GM18505 (cell line): ENCODE data around the gene CD200.

Experiments
- ATAC-seq: cut with Tn5 transposase; IDR thresholded peaks from one replicate; pipeline ENCODE4 v1.9.1; 2021; ENCODE audit not compliant: unreplicated experiment
- POLR2A ChIP-seq: IDR thresholded peaks from 4 replicates; pipeline ENCODE4 v1.6.1; 2011; ENCODE audit warnings: borderline replicate concordance; ENCODE audit not compliant: insufficient read depth, insufficient read length; ENCODE audit errors: extremely low read depth

Gene CD200

GRCh38 chr3:112338021-112338726, 5.2 kb downstream of the CD200 start:
- no peak for ATAC-seq
- no peak for TF ChIP-seq POLR2A

DNA sequence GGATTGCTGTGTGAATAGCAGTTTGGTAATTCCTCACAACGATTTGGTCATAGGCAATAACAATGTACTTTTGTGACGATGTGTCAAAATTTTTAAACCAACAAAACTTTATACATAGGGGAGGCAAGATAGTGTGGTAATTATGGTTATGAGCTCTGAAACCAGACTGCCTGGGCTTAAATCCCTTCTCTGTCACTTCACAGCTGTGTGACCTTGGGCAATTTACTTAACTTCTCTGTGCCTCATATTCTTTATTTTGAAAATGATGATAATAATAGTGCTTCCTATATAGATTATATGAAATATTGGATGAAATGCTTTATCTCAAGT, 5.7 kb downstream of the CD200 start:
- no peak for TF ChIP-seq POLR2A
- ATAC-seq, result no peak

DNA sequence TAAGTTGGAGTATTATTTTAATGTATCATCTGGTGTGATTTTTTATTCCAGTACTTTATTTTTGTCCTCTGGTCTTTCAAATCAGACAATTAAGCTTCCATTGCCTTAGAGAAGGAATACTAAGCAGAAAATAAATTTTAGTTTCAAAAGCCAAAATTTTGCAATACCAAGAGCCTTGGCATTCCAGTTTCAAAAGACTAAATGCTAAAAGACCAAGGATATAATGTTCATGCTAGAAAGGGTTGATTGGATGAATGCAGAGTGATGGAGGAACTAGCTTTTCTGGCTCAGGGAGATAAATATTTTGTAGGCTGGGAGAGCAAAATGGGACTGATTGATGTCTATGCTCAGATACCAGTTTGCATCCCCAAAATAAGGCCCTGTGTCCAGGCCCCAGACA, 6.2 kb downstream of the CD200 start:
- no peak for TF ChIP-seq POLR2A
- no peak for ATAC-seq

DNA sequence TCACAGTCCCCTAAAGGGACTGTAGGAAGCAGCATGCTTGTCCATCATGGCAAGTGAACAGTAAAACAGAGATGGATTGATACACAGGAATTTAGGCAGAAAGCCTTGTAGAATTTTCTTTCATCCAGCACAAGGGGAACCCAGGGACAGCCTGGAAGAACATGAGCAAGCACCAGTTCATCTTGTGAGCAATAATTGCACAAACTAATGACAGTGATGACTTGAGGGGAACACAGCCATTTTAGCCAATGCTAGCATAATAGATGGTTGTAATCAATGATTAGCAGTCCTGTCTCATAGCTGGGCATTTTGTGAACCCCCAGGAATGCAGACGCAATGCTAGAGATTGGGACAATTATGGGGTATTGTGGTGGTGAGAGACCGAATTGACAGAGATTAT, 6.7 kb downstream of the CD200 start:
- TF ChIP-seq POLR2A, result no peak
- no peak for ATAC-seq

DNA sequence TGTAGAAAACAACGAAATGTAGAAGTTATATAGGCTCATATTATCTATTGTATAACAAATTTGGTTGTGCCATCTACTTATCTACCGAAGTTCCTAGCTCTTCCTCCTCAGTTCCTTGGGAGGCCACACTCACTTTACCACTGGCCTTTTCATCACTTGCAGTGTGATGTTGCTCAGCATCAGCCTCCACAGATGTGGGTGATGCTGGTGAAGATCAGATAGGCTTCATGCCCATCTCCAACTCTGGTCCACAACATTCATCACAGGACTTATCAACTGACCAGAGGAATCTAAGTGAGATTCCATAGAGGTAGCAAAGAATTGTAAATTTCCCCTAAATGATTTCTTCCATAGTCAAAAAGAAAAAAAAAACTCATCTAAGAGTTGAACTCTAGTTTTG, 8.4 kb downstream of the CD200 start:
- no peak for TF ChIP-seq POLR2A
- no peak for ATAC-seq

DNA sequence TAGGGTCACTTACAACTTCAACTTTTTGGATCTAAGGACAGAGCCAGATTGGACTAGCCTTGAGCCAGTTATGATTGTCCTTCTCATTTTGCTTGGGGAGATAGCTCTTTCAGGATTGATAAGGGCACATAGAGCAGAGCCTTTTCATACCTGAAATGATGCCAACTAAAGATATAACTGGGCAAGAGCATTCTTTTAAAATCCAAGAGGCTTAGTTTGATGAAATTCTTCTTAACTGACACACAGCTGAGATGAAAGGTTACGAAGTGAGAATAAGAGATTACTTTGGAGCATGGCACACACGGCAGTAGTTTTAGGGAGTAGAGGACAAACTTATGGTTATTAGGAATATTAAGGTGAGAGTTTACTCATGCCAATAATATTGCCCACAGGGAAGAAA, 12.7 kb downstream of the CD200 start:
- TF ChIP-seq POLR2A, result no peak
- no peak for ATAC-seq

GRCh38 chr3:112346491-112347122, 13.7 kb downstream of the CD200 start:
- no peak for ATAC-seq
- TF ChIP-seq POLR2A, result no peak

DNA sequence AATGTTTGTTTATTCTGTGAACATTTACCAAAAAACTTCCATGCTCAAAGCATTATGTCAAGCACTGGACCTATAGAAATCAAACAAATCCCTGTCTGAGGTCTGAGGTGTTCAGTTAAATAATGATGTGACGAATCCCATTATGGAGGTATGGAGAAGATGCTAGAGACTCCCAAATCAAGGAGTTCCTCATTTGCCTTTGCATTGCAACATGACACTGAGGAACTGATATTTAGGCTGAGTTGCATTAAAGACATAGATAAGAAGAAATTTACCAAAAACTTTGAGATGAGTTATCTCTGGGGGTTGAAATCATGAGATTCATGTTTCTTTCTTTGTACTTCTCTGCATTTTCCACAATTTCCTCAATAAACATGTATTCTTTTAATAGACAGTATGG, 16.0 kb downstream of the CD200 start:
- TF ChIP-seq POLR2A, result no peak
- ATAC-seq, result no peak

DNA sequence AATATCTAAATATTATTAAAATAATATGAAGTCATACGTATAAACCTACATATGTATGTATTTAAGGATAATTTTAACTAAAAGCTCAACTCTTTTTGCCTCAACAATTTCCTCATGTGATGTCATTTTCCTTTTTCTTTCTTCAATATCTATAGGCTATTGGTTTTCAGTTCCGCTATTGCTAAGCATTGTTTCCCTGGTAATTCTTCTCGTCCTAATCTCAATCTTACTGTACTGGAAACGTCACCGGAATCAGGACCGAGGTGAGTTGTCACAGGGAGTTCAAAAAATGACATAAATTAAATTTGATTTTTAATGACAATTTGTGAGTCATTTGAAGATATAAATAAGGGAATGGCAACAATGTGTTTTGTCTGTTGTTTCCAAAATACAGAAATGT, 16.6 kb downstream of the CD200 start:
- no peak for ATAC-seq
- no peak for TF ChIP-seq POLR2A

DNA sequence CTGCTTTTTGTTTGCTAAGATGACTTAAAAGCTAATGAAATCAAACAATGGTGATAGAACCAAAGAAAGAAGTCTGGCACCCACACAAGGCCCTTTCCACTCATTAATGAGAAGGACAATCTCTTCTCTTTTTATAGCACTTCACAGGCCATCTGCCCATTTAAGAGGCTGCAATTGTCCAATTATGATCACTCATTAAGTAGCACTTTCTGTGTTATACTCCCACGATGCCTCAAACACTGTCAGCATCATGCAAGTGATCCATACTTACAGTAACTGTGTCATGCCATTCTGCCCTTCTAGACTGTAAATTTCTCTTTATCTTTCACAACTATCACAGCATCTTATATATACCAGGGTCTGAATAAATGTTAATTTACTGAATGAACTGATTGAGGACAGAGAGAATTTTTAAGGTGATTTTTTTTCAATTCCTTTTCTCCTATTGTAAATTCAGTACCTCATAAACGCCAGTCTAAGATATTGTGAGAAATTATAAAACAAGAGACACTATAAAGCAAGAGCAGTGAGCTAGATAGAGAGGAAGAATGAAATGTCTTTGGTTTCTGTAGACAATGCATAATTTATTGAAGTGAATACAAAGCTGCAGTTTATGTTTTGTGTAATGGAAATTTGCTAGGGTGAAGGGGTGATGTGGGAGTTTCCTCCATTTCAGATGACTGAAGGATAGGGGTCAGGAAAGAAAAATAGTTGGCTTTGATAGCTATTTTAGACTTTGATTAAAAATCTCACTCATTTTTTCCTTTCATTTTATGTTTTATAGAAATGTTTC, 17.3 kb downstream of the CD200 start:
- no peak for ATAC-seq
- TF ChIP-seq POLR2A, result no peak

- no peak for TF ChIP-seq POLR2A
- no peak for ATAC-seq
These were observed 18.1 kb downstream of the CD200 start for GRCh38 chr3:112351036-112351435.

DNA sequence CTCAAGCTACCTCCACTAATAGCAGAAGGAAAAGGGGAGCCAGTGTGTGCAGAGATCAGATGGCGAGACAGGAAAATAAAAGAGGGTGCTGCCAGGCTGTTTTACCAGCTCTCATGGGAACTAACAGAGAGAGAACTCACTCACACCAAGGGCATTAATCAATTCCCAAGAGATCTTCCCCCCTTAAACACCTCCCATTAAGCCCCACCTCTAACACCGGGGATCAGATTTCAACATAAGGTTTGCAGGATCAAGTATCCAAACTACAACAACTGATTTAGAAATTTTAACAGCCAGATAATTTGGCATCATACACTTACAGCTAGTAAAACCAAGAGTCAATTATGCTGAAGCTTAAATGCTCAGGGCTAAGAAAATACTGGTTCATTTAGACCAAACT, 18.9 kb downstream of the CD200 start:
- ATAC-seq, result no peak
- no peak for TF ChIP-seq POLR2A

GRCh38 chr3:112352720-112353119, 19.8 kb downstream of the CD200 start:
- TF ChIP-seq POLR2A, result no peak
- no peak for ATAC-seq

DNA sequence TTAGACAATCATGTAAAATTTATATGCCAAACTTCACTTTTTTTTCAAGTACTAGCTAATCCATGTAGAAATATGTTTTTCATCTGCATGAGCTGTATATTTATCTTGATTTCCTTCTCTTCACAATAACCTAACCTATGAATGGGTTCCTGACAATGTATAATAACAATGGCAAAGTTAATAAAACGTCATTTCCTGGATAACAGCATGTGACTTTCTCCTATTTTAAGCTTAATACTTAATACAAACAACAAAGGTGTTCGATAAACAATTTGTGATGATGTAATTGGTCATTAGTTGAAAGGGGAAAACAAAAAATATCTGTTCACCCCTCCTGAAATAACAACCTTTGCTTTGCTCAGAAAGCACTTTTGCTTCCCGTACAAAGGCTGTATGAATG, 20.4 kb downstream of the CD200 start:
- no peak for ATAC-seq

More for the DNA sequence above, 20.4 kb downstream of the CD200 start:
- TF ChIP-seq POLR2A, result no peak
